Daoy (cell line): Measurements from ENCODE around the gene EXOC4. TPM values are rescaled to one million over a fixed set of nuclear protein-coding genes. Genes with fewer than 3 reads are reported as not detected.
"Not testable (repeated sequence)": the region's sequence is repeated elsewhere in the genome, so short reads cannot be mapped to it uniquely, and the experiment has no call there.

ENCODE experiments used
- DNase-seq: peaks from one replicate; pipeline ENCODE4 v3.0.0-alpha.2; 2015; ENCODE audit warnings: low read depth
- total RNA-seq: library from RNA; depleted of rRNA; stranded (reverse); fragments of >200 nt; shearing (Covaris generic); gene quantifications from 2 replicates; pipeline ENCODE4 v1.2.3, GENCODE V29; 2014

EXOC4 gene
- total RNA-seq, 1 experiment from 2014 or later, result 36.9 TPM

DNA sequence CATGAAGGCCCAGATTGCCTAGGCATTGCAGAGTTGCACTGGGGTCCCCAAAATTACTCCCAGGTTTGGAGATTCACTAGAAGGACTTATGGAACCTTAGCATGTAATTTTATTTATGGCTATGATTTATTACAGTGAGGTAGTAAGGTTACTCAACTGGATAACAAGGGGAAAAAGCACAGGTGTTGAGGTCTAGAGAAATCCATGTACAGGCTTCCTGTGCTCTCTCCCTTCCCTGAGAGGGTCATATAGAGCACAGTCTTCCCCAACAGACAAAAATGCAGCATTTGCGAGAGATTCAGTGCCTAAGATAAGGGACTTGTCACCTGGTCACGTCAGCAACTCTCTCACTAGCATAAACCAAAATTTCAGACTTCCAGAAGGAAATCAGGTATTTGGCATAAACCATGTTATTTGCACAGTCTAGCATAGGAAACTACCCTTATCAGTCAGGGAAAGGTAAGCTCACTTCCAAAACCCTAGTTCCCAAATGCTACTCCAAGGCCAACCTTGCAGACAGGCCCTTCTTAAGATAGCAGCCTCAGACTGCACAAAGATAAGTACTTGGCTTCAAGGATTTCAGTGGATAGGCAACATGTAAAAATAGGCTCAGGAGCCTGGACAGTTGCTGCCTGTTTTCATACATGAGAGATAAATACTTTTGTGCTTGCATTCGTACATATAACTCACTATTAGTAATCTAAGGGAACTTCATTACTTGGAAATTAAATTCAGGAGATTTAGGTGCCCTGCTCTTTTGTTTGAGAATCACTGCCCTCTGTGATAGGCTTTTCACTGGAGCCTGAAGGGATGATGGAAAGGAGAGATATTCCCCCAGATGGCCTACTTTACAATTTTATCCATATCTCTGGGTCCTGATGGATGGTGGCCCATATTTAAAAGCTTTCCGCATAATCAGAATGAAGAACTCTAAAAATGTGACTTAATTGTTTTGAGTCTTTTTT lies 495.8 kb downstream of the EXOC4 start:
- DNase-seq, result no peak

DNA sequence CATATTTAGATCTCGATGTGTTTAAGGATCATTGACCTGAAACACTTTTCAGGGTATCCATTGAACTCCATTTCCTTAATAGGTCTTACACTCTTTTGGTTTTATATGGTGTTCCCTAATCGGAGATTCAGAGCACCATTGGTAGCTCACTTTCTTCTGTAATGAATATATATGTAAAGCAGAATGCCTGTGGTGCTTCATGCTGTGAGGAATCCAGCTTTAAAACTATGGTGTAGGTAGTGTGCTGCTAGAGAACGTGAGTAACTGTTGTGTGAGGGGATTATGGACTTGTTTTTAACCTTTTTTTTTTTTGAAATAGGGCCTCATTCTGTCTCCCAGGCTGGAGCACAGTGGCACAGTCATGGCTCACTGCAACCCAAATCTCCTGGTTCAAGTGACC lies 497.4 kb downstream of the EXOC4 start:
- no peak for DNase-seq

DNA sequence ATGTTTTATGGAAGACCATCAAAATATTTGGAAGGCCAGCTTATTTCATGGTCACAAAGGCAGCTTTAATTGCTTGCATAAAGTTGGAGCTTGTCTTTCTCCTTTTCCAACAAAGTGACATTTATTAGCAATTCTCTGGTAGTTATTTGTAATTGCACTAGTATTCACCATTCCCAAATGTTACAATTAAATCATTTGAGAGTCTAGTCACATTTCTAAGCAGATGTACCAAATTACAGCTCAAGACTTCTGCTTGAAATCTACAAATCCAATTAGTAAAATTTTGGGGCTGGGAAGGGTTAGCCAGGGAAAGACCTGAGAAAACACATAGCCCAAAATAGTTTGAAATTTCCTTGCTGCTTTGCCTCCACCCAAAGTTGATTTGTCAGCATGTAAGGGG lies 498.2 kb downstream of the EXOC4 start:
- DNase-seq, result no peak

DNA sequence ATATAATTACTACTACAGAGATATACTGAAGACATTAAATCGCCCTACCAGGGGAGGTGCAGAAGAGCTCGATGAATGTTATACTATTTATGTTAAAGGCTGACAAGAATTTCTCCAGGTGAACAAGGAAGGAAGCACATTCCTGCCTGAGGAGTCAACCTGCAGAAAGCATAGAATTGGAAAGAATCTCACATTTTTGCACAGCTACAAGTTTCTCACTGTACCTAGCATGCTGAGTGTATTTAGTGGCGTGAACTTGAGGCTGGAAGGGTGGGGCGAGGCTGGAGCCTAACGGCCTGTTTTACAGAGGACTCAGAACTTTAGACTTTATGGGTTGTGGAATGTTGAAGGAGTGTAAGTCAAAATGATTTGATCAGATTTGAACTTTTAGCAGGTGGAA lies 500.6 kb downstream of the EXOC4 start:
- no peak for DNase-seq

DNA sequence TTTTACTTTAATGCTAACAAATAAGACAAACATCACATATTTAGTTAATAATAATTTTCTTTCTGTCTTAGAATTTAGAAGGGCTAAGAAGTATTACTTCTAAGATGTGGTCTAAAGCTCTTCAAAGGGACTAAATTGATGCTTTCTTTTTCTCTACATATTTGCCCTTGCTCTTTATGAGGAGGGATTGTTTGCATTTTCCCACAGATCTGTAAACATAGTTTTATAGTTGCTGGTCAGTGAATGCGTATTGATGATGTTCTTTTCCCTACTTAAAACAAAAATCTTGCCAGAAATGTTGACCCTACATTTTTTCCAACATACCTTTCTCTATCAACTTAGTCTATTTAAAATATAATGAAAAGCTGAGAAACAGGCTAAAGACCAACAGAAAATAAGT lies 501.8 kb downstream of the EXOC4 start:
- no peak for DNase-seq

DNA sequence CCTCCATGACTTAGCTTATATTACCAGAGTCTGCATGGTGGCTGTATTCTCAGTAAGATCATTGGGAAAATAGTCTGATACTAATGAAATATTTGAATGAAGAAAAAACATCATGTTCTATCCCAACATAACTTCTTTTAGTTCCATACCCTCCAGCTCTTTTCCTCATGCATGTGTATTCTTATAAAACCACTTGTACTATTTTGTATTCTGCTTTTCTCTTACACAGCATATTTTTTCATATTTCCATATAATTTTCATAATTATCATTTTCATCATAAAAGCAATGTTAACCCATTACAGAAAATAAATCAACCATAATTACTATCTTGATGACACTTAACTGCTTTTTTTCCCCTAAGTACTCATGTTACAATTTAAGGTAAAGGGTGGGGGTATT lies 503.0 kb downstream of the EXOC4 start:
- no peak for DNase-seq

DNA sequence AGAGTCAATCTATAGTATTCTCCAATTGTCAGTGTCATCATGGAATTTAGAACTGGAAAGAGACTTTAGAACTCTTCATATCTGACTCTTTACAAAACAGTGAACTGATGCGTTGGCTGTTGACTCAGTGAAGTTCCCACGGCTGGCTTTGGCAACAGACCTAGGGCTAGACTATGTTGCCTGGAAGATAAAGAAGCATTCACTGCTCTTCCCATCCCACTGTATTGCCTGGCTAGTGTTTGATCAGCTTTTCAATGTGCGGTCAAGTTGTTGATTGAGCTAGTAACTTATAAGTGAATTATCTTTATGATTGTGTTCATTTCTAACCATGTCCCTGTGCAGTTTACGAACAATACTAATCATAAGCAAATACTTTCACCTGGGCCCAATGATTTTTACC lies 508.6 kb downstream of the EXOC4 start:
- DNase-seq, result no peak

DNA sequence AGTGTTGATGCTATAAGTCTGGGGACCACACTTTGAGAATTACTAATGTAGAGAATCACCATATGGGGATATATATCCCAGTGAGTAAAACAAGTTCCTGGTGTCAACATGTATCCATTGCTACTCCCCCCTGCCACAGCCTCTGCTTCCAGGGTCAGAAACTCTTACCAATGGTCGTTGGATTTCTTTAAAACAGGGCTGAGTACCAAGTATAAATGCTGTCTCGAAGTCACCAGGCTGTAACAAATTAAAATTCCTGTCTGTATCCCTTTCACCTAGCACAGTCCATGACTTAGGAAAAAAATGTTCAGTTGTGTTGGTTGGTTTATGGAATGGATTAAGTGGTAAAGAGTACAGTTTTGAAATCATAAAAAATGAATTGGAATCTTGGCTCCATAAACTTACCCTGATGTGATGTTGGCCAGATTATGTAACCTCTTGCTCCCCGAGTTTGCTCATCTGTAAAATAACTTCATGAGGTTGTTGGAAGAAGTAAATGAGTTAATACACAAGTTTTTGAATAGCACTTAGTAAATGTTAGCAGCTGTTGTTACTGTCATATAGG lies 510.3 kb downstream of the EXOC4 start:
- DNase-seq, result no peak

DNA sequence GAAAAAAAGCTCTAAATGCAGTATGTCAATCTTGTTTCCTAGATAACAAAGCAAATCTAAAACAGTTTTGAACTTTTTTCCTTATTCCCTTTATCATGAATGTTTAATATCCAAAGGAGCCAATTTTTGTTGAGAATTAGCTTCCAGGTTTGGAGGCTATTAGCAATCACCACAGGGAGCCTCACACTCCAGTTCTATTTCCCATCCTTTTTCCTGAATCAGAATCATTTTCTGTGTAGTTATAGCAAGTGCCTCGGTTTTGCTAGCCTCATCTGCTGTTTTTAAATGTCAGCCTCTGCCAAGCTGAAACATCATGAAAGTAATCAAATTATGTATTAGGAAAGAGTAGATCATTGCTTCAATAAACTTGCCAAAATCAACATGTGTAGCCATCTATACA lies 516.8 kb downstream of the EXOC4 start:
- no peak for DNase-seq

DNA sequence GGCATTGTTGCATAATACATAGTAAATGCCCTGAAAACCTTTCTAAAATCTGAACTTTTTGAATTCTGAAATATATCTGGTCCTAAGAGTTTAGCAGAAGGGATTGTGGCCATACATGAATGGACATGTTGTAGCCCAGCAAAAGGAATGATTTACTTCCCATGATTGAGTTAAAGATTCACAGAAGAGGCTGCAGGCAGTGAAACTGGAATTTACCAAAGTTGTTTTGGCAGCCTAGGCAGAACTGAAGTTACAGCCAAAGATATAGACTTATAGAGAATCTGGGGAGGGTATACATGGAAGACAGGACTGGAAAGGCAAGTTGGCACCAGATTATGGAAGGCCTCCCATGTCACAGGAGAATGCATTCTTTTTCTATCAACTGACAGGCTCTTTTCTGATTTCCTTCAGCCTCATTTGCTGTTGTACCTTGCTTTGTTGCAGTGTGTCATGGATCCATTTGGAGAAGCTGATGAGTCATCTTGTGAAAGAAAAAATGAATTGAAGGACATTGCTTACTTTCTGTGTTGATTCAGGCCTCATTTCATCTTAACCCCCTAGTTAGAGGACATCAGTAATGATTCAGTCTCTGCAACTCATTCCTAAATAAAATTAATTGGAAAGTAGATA lies 518.1 kb downstream of the EXOC4 start:
- peak; percentile 56 for DNase-seq

DNA sequence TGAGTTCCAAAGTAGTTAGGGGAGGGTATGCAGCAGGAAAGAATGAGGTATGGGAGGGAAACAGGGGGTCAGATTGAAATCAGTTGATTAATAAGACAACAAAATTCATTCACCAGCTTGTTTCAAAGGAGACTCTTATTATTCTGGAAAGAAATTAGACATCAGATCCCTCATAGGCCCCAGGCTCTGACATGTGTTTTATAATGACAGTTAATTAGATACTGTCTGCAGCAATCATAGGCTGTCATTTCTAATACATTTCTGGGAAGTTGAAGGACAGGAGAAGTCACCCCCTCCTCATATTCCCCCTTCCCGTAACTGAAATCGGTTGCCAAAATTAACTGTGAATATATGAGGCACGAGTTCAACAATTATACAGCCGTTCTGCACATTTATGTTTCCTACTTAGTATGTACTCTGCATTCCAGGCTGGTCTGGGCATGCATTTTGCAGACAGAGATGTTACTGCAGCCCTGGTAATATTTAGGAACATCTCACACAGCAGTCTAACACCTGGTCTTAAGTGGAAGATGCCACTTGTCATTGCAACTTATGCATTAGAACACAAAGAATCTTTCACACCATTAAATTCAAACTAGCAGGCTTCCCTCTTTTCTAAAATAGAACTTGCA lies 519.0 kb downstream of the EXOC4 start:
- DNase-seq, result no peak

DNA sequence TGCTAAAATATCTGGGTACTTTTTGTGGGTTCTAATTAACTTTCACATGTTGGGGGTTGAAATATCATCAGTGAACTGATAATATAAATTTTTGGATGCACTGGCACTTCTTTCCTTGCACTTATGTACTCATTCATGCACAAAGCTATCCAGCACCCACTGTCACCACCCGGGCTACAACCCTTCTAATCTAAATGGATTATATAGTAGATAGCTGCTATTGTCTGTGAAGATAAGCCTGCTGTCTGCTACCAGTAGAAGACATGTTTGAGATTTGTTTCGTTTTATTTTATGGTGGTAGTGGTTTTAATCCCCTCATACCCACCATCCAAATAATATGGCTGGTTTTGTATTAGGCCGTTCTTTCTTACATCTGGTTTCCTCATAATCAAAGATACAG lies 520.7 kb downstream of the EXOC4 start:
- DNase-seq, result no peak

DNA sequence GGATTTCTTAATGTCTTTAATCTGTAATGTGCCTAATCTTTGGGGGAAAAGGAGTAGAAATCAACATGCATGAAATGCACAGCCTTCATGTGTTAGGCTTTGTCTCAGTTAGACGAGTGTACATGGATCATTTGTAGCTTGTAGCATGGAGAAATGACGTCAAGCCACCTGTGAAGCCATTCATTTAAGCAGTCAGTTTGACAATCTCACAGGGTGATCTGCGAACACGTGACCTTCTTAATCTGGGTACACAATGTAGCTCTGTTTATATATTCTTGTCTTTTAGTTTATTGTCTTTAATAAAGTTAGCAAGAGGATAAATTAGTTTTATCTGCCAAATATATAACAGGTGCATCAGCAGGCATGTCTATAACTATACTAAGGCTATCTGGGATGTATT lies 522.3 kb downstream of the EXOC4 start:
- no peak for DNase-seq

DNA sequence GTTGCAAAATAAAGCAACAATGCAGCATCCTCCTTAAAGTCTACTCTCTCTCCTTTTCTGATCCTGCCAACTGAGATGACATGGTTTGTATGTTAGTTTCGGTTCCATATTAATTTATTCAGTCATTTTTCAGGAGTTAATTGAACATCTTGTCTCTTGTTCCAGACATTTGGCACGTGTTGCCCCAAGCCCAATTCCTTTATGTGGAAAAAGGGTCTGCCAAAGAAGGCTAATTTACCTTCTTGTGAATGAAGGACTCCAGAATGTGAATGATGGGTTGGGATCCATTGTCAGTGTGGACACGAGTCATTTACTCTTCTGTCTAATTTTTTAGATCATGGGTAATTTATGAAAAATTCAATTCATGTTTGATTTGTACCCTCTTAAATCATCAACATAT lies 523.4 kb downstream of the EXOC4 start:
- no peak for DNase-seq

DNA sequence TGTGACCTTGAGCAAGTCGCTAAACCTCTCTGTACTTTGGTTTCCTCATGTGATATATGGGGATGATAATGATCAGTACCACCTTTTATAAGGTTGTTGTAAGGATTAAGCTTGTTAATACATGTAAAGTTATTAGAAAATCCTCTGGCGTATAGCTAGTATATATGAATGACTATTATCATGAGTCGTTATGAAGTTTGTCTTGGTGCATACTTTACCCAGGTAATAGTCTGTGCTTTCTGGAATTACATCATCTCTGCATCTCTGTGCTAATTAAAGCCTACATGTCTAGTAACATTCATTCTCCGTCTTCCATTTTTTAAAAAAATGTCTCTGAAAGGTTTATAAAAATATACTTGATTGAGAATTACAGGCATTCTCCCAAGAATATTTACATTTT lies 524.8 kb downstream of the EXOC4 start:
- no peak for DNase-seq

DNA sequence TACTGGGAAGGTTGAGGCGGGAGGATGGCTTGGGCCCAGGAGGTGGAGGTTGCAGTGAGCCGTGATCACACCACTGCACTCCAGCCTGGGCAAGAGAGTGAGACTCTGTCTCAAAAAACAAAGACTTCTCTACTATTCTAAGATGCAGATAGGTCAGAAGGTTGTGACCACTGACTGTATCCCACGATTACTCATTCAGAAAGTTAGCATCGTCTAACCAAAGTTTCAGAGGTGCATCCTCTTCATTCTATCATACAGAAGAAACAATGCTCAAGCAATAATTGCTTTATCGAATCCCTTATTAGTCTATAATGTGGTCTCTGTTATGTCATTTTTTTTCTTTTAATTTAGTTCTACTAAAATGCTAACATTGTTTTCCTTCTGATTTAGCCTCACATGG lies 525.6 kb downstream of the EXOC4 start:
- no peak for DNase-seq

DNA sequence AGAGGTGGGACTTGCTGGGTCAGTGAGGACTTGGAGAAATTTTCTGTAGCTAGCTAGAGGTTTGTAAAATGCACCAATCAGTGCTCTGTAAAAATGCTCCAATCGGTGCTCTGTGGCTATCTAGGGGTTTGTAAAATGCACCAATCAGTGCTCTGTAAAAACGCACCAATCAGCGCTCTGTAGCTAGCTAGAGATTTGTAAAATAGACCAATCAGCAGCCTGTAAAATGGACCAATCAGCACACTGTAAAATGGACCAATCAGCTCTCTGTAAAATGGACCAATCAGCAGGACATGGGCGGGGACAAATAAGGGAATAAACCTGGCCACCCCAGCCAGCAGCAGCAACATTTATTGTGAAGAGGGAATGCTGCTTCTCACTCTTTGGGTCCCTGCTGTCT lies 526.7 kb downstream of the EXOC4 start:
- DNase-seq, result not testable (repeated sequence)

DNA sequence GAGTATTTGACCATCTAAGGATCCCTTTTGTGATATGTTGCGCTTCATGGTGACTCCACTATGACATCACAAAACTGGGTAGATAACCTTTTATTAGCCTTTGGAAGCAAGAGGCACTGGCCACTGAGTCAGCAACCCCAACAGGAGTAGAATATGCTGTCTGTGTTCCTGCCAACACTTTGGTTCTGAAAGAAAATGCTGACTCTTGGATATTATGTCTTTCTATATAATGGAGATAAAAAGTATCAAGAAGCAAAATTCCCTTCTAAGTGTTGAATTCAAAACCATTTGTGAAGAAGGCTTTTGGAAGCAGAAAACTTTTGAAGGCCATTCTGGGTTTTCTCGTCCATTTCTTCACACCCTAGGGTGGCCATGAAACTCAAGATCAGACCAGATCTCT lies 528.0 kb downstream of the EXOC4 start:
- no peak for DNase-seq

DNA sequence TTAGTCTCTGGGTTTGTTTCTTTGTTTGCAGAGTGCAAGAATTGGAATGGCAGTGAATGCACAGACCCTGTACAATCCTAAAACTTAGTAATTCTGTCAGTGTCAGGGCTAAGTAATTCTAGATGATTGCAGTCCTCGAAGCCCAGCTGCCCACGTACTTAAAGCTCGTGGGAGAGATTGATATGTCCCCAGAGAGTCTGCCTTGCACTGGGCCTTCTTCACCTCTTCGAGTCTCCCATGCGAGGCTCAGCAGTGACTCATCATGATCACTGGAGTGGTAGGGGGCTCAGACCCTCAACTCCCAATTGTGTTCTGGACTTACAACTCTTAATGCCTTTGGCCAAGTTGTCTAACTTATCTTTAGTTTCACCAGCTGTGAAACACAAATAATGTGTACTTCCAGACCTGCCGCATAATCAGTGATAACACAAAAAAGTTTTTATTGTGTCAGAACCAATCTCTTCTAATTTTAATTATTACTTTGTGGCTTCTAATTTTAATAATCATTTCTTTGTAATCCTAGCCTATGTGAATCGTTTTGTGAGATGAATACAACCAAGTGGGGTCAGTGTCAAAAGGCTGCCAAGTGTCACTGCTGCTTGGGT lies 528.7 kb downstream of the EXOC4 start:
- DNase-seq, result no peak

DNA sequence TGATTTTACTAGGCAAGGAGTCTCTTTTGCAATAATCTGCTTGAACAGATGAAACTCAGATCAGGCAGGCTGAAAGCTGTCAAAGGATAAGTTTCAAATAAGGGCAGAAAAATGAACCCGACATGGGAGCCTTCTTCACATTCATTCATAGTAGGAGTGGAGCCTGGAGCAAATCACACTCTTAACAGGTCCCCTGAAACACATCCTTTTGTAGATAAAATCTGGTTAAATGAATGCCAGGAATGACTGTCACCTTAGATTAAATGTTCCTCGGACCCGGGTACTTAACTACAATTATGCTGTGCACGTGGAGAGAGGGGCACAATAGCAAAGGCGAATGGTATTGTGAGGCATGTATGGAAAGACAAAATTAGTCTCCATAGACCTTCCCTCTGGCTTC lies 529.6 kb downstream of the EXOC4 start:
- DNase-seq, result no peak

DNA sequence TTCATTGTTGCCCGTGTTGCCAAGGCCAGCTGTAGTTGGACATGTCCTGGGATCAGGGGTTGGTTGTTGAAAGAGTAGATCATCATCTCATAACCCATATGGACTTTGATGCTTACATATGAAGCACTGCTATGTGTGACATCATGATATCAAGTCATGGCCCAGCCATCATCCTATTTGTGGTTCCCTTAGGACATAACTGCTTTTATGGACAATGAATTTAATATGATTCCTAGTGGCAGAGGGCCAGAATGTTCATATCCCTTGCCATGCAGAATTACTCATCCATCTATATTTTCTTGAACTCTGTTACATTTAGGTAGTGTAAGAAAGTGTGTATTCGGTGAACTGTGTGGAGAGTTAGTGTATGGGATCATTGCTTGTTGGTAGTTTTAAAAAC lies 530.4 kb downstream of the EXOC4 start:
- no peak for DNase-seq

DNA sequence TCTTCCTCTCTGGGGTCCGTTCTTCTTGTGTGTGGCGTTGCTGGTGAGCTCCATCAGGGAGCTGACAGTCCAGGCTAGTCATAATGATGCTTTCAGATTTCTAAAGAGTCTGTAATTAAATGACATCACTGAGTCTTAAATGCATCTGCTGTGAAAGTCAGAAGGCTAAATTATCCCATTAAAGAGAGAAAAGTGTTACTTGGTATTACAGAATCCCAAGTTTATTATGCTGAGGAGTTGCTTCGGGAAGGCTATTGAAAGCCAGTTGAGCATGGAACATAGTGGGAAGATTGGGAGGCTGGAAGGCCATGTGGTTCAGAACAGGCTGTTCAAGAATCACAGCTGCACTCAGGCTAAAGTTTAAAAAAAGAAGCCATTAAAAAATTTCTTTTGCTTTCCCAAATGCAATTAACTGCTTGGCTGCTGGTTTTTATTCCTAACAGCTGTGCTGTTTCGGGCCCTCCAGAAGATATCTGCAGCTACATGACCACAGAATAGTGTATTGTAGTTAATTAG lies 531.7 kb downstream of the EXOC4 start:
- DNase-seq, result no peak
